Breast epithelium (tissue), 3 donors: ENCODE results near the gene ABCC5.

Experiments
- CTCF ChIP-seq, 3 donors: fragments of 450-650 bp; IDR thresholded peaks; one replicate each; pipeline ENCODE4 v1.5.1; 2016 to 2017; ENCODE audit warnings: antibody characterized with exemption in 3 of 3, mild to moderate bottlenecking in 3 of 3, moderate library complexity in 3 of 3
- POLR2A ChIP-seq: fragments of 450-650 bp; IDR thresholded peaks from one replicate; pipeline ENCODE4 v1.6.1; 2016; ENCODE audit warnings: antibody characterized with exemption, mild to moderate bottlenecking, moderate library complexity

- no peak for TF ChIP-seq POLR2A
- no peak for TF ChIP-seq CTCF (IDR thresholded peaks at IDR 0.05)
Observed at GRCh38 chr3:183879243-183879642, 138.4 kb downstream of the ABCC5 start.
